Effector memory CD8-positive, alpha-beta T cell (primary cell): ENCODE results near the gene PIGN.
"Not testable (repeated sequence)": the region's sequence is repeated elsewhere in the genome, so short reads cannot be mapped to it uniquely, and the experiment has no call there.

ENCODE experiments used
- ATAC-seq: fragments of 150-1000 bp; cut with Tn5 transposase; replicated peaks from 2 replicates; pipeline ENCODE4 v1.10.0; 2021; ENCODE audit warnings: mild to moderate bottlenecking, moderate library complexity
- DNase-seq, 3 experiments: peaks; one replicate each; pipeline ENCODE4 v3.0.0; 2021
- H3K27ac Mint-ChIP-seq, 2 donors: one replicate each; pipeline ENCODE4 v1.8.0; 2022; ENCODE audit warnings: mild to moderate bottlenecking in 2 of 2, mixed read lengths in 2 of 2, moderate library complexity in 2 of 2
- H3K27me3 Mint-ChIP-seq, 2 donors: one replicate each; pipeline ENCODE4 v1.8.0; 2022; ENCODE audit warnings: mixed read lengths in 2 of 2
- H3K36me3 Mint-ChIP-seq: one replicate; pipeline ENCODE4 v1.8.0; 2022; ENCODE audit warnings: mild to moderate bottlenecking, moderate library complexity, mixed read lengths; ENCODE audit not compliant: insufficient read depth
- H3K4me1 Mint-ChIP-seq, 2 donors: one replicate each; pipeline ENCODE4 v1.8.0; 2022; ENCODE audit warnings: low read depth in 2 of 2, mixed read lengths in 2 of 2
- H3K4me3 Mint-ChIP-seq, 2 donors: one replicate each; pipeline ENCODE4 v1.8.0; 2022; ENCODE audit warnings: mild to moderate bottlenecking in 2 of 2, mixed read lengths in 2 of 2, moderate library complexity in 2 of 2
- H3K9me3 Mint-ChIP-seq, 2 donors: one replicate each; pipeline ENCODE4 v1.8.0; 2022; ENCODE audit warnings: mixed read lengths in 2 of 2

The PIGN gene

DNA sequence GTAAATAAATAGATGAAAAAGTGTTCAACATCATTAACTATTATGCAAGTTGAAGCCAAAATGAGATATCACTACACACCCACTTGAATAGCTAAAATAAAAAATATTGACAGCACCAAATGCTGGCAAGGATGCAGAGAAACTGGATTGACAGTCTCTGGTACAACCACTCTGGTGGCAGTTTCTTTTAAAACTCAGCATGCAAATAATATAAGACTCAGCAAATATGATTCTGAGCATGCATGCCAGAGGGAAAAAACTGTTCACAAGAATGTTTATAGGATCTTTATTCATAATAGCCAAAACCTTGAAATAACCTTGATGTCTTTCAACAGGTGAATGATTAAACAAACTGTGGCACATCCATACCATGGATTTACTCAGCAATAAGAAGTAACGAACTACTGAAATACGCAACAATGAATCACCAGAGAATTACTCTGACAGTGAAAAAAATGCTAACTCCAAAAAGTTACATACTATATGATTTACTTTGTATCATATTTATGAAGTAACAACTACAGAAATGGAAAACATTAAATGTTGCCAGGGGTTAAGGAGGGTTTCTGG, 131.8 kb downstream of the PIGN start:
- ATAC-seq (no peak), DNase-seq (no peak)
- Mint-ChIP-seq H3K27ac (no peak overlapping the region), H3K4me1 (no peaks in the 10 kb centered on the region), H3K36me3 (peaks cover 6% of the 10 kb centered on the region), H3K9me3 (peaks cover 0 to 4% of the 10 kb centered on the region in 2 donors), H3K4me3 (no peak overlapping the region), H3K27me3 (no peaks in the 10 kb centered on the region)

DNA sequence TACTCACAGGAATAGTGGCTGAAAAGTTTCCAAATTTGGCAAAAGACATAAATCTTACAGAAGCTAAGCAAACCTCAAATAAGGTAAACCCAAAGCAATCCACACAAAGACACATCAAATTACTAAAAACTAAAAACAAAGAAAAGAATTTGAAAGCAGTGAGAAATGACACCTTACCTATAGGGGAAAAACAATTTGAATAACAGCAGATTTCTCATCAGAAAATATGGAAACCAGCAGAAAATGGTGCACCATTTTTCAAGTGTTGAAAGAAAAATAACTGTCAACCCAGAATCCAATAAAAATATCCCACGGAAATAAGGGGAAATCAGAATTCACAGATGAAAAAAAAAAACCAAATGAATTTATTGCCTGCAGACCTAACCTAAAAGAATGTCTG, 138.6 kb downstream of the PIGN start:
- H3K27ac Mint-ChIP-seq: no peak overlapping the region

GRCh38 chr18:62045316-62045715, 141.5 kb downstream of the PIGN start:
- no peaks in the 10 kb centered on the region for H3K36me3 Mint-ChIP-seq
- ATAC-seq (no peak), DNase-seq (no peak)
- H3K27ac Mint-ChIP-seq: no peak overlapping the region
- H3K27me3 Mint-ChIP-seq: no peaks in the 10 kb centered on the region
- no peaks in the 10 kb centered on the region for H3K9me3 Mint-ChIP-seq
- H3K4me1 Mint-ChIP-seq: no peaks in the 10 kb centered on the region
- H3K4me3 Mint-ChIP-seq: no peak overlapping the region

More for the DNA sequence above, 138.6 kb downstream of the PIGN start:
- H3K4me1 Mint-ChIP-seq: no peaks in the 10 kb centered on the region
- no peaks in the 10 kb centered on the region for H3K36me3 Mint-ChIP-seq
- ATAC-seq (no peak), DNase-seq (no peak)
- no peak overlapping the region for H3K4me3 Mint-ChIP-seq
- H3K27me3 Mint-ChIP-seq: no peaks in the 10 kb centered on the region
- peaks cover 0 to 1% of the 10 kb centered on the region in 2 donors for H3K9me3 Mint-ChIP-seq

- ATAC-seq (no peak), DNase-seq (no peak)
- Mint-ChIP-seq H3K36me3 (no peaks in the 10 kb centered on the region), H3K4me3 (no peak overlapping the region), H3K4me1 (no peaks in the 10 kb centered on the region), H3K27ac (peak overlapping the region in 1 of 2 donors; percentile 54), H3K27me3 (no peaks in the 10 kb centered on the region), H3K9me3 (no peaks in the 10 kb centered on the region)
Observed at GRCh38 chr18:62044490-62045000, 142.3 kb downstream of the PIGN start.

- H3K9me3 Mint-ChIP-seq: no peaks in the 10 kb centered on the region
- no peak overlapping the region for H3K27ac Mint-ChIP-seq
- ATAC-seq (no peak), DNase-seq (no peak)
- no peak overlapping the region for H3K4me3 Mint-ChIP-seq
- H3K36me3 Mint-ChIP-seq: no peaks in the 10 kb centered on the region
- H3K27me3 Mint-ChIP-seq: no peaks in the 10 kb centered on the region
- peaks cover 0 to 11% of the 10 kb centered on the region in 2 donors for H3K4me1 Mint-ChIP-seq
Observed at GRCh38 chr18:62037989-62038778, 148.7 kb downstream of the PIGN start.

DNA sequence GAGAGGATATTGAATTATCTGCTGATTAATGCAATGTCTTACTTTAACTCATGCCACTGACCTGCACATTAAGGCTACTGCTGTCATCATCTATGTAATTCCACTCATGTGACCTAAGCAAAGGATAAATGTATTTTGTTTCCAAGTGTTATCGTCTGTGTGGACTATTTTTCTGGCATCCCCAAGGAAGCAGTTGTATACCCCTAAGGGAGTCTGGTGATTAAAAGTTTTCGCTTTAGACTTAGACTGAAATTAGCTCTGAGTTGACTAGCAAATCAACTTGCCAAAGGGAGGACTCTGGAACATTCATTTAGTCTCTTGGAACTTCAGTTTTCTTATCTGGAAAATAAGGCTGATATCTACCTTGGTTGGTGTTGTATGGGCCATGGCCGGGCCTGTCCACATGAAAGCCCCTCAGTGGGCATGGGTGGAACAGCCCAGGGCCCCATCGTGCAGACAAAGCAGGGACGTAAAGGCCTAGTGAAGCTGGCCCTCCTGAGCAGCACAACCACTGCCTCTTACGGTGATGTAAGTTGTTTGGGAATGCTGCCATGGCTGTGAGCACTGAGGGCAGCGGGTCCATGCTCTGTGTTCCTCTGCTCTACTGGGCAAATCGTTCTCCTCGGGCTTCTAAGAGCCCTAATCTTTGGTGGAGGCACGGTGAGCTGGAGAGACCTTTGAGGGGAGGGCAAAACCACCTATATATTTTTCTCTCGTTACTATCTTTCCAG, 149.7 kb downstream of the PIGN start:
- H3K27me3 Mint-ChIP-seq: peaks cover 0 to under 1% of the 10 kb centered on the region in 2 donors
- peaks cover 0 to 16% of the 10 kb centered on the region in 2 donors for H3K4me1 Mint-ChIP-seq
- no peaks in the 10 kb centered on the region for H3K36me3 Mint-ChIP-seq
- no peak overlapping the region for H3K4me3 Mint-ChIP-seq
- ATAC-seq (no peak), DNase-seq (no peak)
- H3K9me3 Mint-ChIP-seq: no peaks in the 10 kb centered on the region
- no peak overlapping the region for H3K27ac Mint-ChIP-seq

DNA sequence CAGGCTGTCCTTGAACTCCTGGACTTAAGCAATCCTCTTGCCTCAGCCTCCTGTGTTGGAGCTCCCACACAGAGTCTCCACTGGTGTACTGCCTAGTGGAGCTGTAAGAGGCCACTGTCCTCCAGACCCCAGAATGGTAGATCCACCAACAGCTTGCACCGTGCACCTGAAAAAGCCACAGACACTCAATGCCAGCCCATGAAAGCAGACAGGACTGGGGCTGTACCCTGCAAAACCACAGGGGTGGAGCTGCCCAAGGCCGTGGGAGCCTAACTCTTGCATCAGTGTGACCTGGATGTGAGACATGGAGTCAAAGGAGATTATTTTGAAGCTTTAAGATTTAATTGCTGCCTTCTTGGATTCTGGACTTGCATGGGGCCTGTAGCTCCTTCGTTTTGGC, 152.6 kb downstream of the PIGN start:
- peak in 1 of 3 experiments; percentile 3 for DNase-seq
- H3K4me1 Mint-ChIP-seq: peaks cover 0 to 16% of the 10 kb centered on the region in 2 donors
- not testable (repeated sequence) for ATAC-seq

GRCh38 chr18:62033756-62034155, 153.1 kb downstream of the PIGN start:
- DNase-seq (no peak), ATAC-seq (no peak)
- peaks cover 7 to 8% of the 10 kb centered on the region in 2 donors for H3K27me3 Mint-ChIP-seq
- H3K27ac Mint-ChIP-seq: no peak overlapping the region
- H3K9me3 Mint-ChIP-seq: no peaks in the 10 kb centered on the region
- no peaks in the 10 kb centered on the region for H3K36me3 Mint-ChIP-seq
- H3K4me1 Mint-ChIP-seq: peaks cover 0 to 16% of the 10 kb centered on the region in 2 donors
- no peak overlapping the region for H3K4me3 Mint-ChIP-seq

More for the DNA sequence above, 152.6 kb downstream of the PIGN start:
- not testable (repeated sequence) for H3K4me3 Mint-ChIP-seq, H3K9me3 Mint-ChIP-seq, H3K27me3 Mint-ChIP-seq, H3K27ac Mint-ChIP-seq, H3K36me3 Mint-ChIP-seq

DNA sequence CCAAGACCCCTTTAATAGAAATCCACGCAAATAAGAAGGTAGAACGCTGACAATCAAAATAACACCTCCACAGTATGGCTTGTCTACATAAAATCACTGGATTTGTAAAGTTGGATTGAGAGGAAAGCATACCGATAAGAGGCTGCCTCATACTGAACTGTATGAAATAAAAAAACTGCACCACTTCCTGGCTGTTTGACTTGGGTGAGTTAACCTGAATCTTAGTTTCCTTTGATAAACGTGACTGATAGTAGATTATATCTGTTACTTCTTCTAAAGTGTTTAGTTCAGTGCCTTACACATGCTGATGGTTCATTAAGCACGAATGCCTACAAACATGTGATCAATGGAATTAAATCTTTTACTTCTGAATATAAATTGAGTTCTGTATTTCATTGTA, 153.6 kb downstream of the PIGN start:
- Mint-ChIP-seq H3K36me3 (no peaks in the 10 kb centered on the region), H3K27ac (no peak overlapping the region), H3K4me1 (peaks cover 0 to 16% of the 10 kb centered on the region in 2 donors), H3K27me3 (peaks cover 7 to 8% of the 10 kb centered on the region in 2 donors), H3K9me3 (no peaks in the 10 kb centered on the region), H3K4me3 (no peak overlapping the region)
- ATAC-seq (peak; percentile 72), DNase-seq (no peak)

- ATAC-seq (no peak), DNase-seq (no peak)
- Mint-ChIP-seq H3K9me3 (no peaks in the 10 kb centered on the region), H3K36me3 (no peaks in the 10 kb centered on the region), H3K4me3 (no peak overlapping the region), H3K4me1 (peaks cover 0 to 16% of the 10 kb centered on the region in 2 donors), H3K27me3 (peaks cover 21 to 30% of the 10 kb centered on the region in 2 donors), H3K27ac (no peak overlapping the region)
Observed at GRCh38 chr18:62030091-62030985, 156.5 kb downstream of the PIGN start.

DNA sequence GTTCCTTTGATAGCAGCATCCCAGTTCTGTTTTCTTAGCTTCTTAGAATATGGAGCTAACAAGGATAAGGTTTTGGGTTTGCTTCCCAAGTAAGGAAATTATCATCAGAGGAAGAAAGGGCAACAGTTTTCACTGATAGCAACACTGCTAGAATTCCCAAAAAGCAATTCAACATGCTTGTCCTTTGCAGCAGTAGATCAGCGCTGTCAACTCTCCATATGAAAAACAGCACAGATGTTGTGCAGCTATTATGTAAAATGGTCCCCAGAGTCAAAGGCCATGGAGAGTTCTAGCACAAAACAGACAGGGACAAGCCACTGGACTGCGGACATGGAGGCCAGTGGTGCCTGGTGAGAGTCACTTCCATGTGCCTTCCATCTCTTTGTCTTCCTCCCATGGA, 158.1 kb downstream of the PIGN start:
- H3K9me3 Mint-ChIP-seq: no peaks in the 10 kb centered on the region
- H3K4me1 Mint-ChIP-seq: peaks cover 0 to 10% of the 10 kb centered on the region in 2 donors
- DNase-seq (no peak), ATAC-seq (no peak)
- no peak overlapping the region for H3K4me3 Mint-ChIP-seq
- no peak overlapping the region for H3K27ac Mint-ChIP-seq
- peaks cover 28 to 30% of the 10 kb centered on the region in 2 donors for H3K27me3 Mint-ChIP-seq
- H3K36me3 Mint-ChIP-seq: no peaks in the 10 kb centered on the region

DNA sequence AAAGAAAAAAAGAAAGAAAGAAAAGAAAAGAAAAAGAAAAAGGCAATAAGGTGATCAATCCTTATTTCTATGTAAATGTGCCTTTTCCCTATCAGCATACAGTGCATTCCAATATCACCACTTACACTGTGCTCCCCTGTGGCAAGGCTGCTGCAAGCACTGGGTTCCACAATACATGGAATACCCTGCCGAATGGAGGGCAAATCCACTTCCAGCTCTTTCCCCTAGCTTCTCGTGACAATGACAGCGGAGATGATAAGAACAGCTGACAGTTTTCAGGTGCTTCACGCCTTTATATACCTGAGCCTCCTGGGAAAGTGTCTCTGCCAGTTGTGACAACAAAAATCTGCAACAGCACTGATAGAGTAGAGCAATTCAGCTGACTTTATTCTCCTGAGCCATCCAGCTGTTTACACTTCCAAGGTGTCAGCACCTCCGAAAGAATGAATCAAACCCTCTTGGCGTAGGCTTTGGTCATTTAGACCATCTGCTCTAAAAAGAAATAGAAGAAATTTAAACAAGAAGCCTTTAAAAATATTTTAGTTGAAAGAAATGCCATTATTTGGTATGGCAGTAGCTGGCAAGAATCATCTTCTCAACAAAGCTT, 158.8 kb downstream of the PIGN start:
- no peaks in the 10 kb centered on the region for H3K36me3 Mint-ChIP-seq
- H3K27ac Mint-ChIP-seq: no peak overlapping the region
- peaks cover 0 to 4% of the 10 kb centered on the region in 2 donors for H3K4me1 Mint-ChIP-seq
- DNase-seq: no peak
- peaks cover 28 to 30% of the 10 kb centered on the region in 2 donors for H3K27me3 Mint-ChIP-seq
- ATAC-seq: no peak
- no peaks in the 10 kb centered on the region for H3K9me3 Mint-ChIP-seq
- H3K4me3 Mint-ChIP-seq: no peak overlapping the region
